ENCODE results near the gene RERE.

Gene RERE

DNA sequence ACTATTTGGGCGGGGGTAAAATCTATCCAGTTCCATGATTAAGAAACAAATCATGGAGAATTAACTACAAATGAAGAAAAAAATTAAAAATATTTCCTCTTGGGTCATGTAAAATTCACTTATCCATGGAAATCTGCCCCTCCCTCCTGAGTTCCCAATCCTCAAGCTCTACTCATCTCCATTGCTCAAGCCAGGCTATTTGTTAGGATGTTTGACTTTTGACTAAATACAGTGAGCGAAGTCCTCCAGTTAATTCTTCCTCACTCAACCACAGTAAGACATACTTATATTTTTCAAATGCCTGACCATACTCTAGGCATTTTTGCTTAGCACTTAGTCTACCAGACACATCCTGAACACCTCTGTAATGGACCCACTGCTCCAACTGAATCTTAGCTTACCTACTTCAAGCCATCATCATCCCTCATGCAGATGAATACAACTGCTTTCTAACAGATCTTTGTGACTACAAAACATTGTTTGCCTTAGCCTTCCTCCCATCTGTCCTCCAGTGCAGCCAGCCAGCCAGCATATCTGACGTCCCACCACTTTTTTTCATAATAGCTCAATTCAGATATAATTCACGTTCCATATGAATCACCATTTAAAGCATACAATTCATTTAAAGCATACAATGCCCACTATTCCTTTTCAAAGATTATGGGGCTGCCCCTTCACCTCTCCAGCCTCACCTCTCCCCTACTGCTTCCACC, 154.2 kb downstream of the RERE start:
- peaks cover 0 to 2% of the 10 kb centered on the region in 2 donors for H3K4me1 Mint-ChIP-seq (ENCODE audit: low read depth in 2 of 2)
- H3K9me3 Mint-ChIP-seq = no peaks in the 10 kb centered on the region
- DNase-seq = no peak
- H3K27ac Mint-ChIP-seq = no peak overlapping the region
- ATAC-seq (replicated peaks) = no peak
- no peak overlapping the region for H3K4me3 Mint-ChIP-seq
- no peaks in the 10 kb centered on the region for H3K36me3 Mint-ChIP-seq (ENCODE audit: insufficient read depth)
- no peaks in the 10 kb centered on the region for H3K27me3 Mint-ChIP-seq

DNA sequence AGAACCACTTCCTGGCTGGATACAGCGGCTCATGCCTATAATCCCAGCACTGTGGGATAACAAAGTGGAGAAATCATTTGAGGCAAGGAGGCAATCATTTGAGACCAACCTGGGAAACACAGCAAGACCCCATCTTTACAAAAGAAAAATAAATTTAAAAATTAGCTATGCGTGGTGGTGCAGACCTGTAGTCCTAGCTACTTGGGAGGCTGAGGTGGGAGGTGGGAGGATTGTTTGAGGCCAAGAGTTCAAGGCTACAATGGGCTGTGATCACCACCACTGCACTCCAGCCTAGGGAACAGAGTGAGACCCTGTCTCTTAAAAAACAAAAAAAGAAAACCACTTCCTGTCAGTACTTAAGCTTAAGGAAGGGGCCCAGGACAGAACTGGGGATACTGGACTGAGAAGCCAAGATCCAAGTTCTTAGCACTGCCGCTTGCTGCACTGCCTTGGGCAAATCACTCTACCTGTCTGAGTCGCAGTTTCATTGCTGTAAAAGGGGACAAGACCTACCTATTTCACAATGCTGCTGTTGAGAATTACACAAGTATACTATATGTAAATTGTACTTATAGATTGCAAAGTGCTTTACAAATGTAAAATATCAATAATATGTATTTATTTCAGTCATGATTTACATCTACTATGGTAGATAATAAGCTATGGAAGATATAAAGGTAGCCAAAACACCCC, 154.9 kb downstream of the RERE start:
- DNase-seq (no peak), ATAC-seq (replicated peaks) (no peak)
- Mint-ChIP-seq H3K9me3 (no peaks in the 10 kb centered on the region), H3K4me1 (ENCODE audit: low read depth in 2 of 2) (peaks cover 0 to 2% of the 10 kb centered on the region in 2 donors), H3K36me3 (ENCODE audit: insufficient read depth) (no peaks in the 10 kb centered on the region), H3K4me3 (no peak overlapping the region), H3K27ac (no peak overlapping the region), H3K27me3 (no peaks in the 10 kb centered on the region)

GRCh38 chr1:8661185-8662110, 156.0 kb downstream of the RERE start:
- Mint-ChIP-seq H3K4me1 (ENCODE audit: low read depth in 2 of 2) (peaks cover 0 to 2% of the 10 kb centered on the region in 2 donors), H3K36me3 (ENCODE audit: insufficient read depth) (no peaks in the 10 kb centered on the region), H3K9me3 (no peaks in the 10 kb centered on the region), H3K4me3 (no peak overlapping the region), H3K27me3 (no peaks in the 10 kb centered on the region), H3K27ac (no peak overlapping the region)
- ATAC-seq (replicated peaks) (no peak), DNase-seq (no peak)

DNA sequence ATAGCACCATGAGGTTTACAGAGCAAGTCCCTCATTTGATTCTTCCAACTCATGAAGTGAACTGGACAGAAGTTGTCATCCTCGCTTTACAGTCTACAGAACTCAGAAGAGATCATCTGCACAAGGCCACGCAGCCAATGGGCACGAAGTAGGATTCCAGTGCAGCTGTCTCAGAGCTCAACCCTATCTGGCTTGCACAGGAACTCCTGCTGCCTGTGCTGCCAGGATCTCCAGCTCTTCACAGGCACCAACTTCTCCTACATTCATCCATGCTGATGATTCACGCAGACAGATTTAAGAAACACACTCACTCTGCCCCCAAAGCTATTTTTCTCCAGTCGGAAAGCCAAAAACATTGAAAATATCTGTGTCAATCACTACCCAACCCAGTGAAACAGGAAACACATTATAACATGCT, 157.0 kb downstream of the RERE start:
- Mint-ChIP-seq H3K9me3 (no peaks in the 10 kb centered on the region), H3K27ac (no peak overlapping the region), H3K4me1 (ENCODE audit: low read depth in 2 of 2) (peaks cover 0 to 2% of the 10 kb centered on the region in 2 donors), H3K27me3 (no peaks in the 10 kb centered on the region), H3K36me3 (ENCODE audit: insufficient read depth) (no peaks in the 10 kb centered on the region), H3K4me3 (no peak overlapping the region)
- ATAC-seq (replicated peaks) = no peak
- no peak for DNase-seq

DNA sequence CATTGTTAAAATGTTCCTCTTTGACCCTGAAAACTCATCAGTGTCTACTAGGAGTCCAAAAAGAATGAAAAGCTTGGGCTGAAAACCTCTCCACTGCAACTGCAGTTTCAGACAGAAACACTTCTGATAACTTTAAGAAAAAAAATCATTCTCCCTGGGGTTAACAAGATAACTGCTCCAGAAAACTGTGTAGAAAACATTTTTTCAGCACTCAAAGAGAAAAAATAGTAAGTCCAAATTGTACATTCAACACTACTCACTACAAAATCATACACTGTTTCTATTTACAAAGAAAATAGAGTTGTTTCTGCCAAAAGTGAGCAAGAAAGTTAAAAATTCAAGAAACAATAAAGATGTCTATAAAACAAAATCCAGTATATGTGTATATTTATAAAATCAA, 157.8 kb downstream of the RERE start:
- H3K4me1 Mint-ChIP-seq (ENCODE audit: low read depth in 2 of 2) = peaks cover 0 to 2% of the 10 kb centered on the region in 2 donors
- no peaks in the 10 kb centered on the region for H3K27me3 Mint-ChIP-seq
- H3K36me3 Mint-ChIP-seq (ENCODE audit: insufficient read depth) = peaks cover under 1% of the 10 kb centered on the region
- H3K9me3 Mint-ChIP-seq = no peaks in the 10 kb centered on the region
- H3K4me3 Mint-ChIP-seq = no peak overlapping the region
- H3K27ac Mint-ChIP-seq = no peak overlapping the region
- ATAC-seq (replicated peaks) = no peak
- no peak for DNase-seq

DNA sequence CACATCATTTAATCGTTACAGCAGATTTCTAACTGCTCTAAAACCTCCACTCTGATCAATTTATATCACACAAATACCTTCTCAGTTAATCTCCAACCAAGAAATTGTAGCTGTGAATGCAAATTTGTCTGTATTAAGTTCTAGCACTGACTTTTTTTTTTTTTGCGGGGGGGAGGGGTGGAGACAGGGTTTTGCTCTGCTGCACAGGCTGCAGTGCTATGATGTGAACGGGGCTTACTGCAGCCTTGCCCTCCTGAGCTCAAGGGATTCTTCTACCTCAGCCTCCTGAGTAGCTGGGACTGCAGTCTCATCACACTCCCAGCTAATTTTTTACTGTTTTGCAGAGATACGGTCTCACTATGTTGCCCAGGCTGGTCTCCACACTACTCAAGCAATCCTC, 163.6 kb downstream of the RERE start:
- H3K36me3 Mint-ChIP-seq (ENCODE audit: insufficient read depth) = peaks cover 9% of the 10 kb centered on the region

GRCh38 chr1:8652467-8653046, 164.9 kb downstream of the RERE start:
- Mint-ChIP-seq H3K4me1 (ENCODE audit: low read depth in 2 of 2) (peaks cover 13 to 21% of the 10 kb centered on the region in 2 donors), H3K36me3 (ENCODE audit: insufficient read depth) (peaks cover 9% of the 10 kb centered on the region), H3K27me3 (no peaks in the 10 kb centered on the region), H3K9me3 (no peaks in the 10 kb centered on the region), H3K27ac (peak overlapping the region; percentile 49 to 94), H3K4me3 (peak overlapping the region in 1 of 2 donors; percentile 50)
- peak; percentile 77 for ATAC-seq (replicated peaks)
- no peak for DNase-seq

More for the DNA sequence above, 163.6 kb downstream of the RERE start:
- ATAC-seq (replicated peaks) (no peak), DNase-seq (no peak)
- Mint-ChIP-seq H3K27me3 (no peaks in the 10 kb centered on the region), H3K9me3 (no peaks in the 10 kb centered on the region), H3K4me3 (no peak overlapping the region), H3K4me1 (ENCODE audit: low read depth in 2 of 2) (peaks cover 13 to 21% of the 10 kb centered on the region in 2 donors), H3K27ac (peak overlapping the region in 1 of 2 donors; percentile 3)

GRCh38 chr1:8651962-8652361, 165.5 kb downstream of the RERE start:
- H3K36me3 Mint-ChIP-seq (ENCODE audit: insufficient read depth) = peaks cover 9% of the 10 kb centered on the region
- peak overlapping the region; percentile 49 to 94 for H3K27ac Mint-ChIP-seq
- H3K9me3 Mint-ChIP-seq = no peaks in the 10 kb centered on the region
- no peaks in the 10 kb centered on the region for H3K27me3 Mint-ChIP-seq
- ATAC-seq (replicated peaks) = no peak
- DNase-seq = no peak
- peak overlapping the region in 1 of 2 donors; percentile 50 for H3K4me3 Mint-ChIP-seq
- peaks cover 13 to 21% of the 10 kb centered on the region in 2 donors for H3K4me1 Mint-ChIP-seq (ENCODE audit: low read depth in 2 of 2)

DNA sequence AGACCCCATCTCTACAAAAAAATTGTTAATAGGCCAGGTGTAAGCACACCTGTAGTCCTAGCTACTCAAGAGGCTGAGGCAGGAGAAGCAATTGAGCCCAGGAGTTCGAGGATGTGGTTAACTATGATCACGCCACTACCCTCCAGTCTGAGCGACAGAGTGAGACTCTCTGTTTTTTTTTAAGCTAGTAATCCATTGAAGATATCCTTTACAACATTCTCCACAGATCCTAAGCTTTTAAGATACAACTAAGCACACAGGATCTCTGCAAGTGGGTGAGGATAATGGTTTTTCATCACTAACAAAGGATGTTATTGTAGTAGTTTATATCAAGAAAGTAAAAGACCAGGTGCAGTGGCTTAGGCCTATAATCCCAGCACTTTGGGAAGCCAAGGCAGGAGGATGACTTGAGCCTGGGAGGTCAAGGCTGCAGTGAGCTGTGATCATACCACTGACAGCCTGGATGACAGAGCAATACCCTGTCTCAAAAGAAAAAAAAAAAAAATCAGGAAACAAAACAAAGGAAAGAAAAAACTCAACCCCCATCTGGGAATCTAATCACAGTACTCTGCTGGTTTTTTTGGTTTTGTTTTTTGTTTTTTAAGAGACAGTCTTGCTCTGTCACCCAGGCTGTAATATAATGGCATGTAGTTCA, 166.1 kb downstream of the RERE start:
- peak overlapping the region in 1 of 2 donors; percentile 43 for H3K4me3 Mint-ChIP-seq
- no peaks in the 10 kb centered on the region for H3K9me3 Mint-ChIP-seq
- no peaks in the 10 kb centered on the region for H3K27me3 Mint-ChIP-seq
- H3K4me1 Mint-ChIP-seq (ENCODE audit: low read depth in 2 of 2) = peaks cover 15 to 21% of the 10 kb centered on the region in 2 donors
- H3K27ac Mint-ChIP-seq = peak overlapping the region; percentile 49 to 94
- H3K36me3 Mint-ChIP-seq (ENCODE audit: insufficient read depth) = peaks cover 9% of the 10 kb centered on the region
- ATAC-seq (replicated peaks) (peak; percentile 58), DNase-seq (peak in 1 of 3 experiments; percentile 14)

DNA sequence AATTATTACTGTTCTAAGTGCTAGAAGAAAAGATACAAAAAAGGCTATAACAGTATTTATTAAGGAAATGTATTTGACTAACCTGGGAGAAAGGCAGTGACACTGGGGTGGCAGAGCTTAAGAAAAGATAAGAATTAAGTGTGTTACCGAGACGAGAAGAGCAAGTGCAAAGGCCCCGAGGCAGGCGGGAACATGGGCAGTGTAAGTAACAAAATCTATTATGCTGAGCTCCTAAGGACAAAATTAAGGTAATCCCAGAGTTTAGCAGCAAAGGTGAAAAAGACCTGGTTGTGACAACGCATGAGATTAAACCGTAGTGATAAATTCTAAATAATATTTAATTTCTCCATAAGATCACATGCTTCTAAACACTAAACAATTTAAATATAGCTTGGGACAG, 167.6 kb downstream of the RERE start:
- ATAC-seq (replicated peaks) (no peak), DNase-seq (no peak)
- peaks cover 15 to 21% of the 10 kb centered on the region in 2 donors for H3K4me1 Mint-ChIP-seq (ENCODE audit: low read depth in 2 of 2)
- H3K9me3 Mint-ChIP-seq = no peaks in the 10 kb centered on the region
- peaks cover 9% of the 10 kb centered on the region for H3K36me3 Mint-ChIP-seq (ENCODE audit: insufficient read depth)
- no peak overlapping the region for H3K4me3 Mint-ChIP-seq
- H3K27ac Mint-ChIP-seq = no peak overlapping the region
- no peaks in the 10 kb centered on the region for H3K27me3 Mint-ChIP-seq

DNA sequence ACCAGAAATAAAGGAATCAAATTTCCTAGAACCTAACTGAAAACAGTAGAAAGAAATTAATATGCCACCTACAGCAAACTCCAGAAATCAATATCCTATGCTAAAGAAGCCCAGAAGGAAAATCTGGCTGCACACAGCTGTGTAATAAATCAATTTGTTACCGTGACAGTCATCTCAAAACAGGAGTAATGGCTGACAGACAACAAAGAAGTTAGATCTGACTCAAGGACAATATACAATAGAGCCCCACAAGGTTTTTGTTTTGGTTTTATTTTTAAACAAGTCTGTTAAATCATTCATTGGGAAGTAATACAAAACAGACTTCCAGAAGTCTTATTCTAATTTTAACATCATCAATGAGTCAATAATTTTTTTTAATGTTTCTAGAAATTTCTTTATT, 168.4 kb downstream of the RERE start:
- no peak overlapping the region for H3K4me3 Mint-ChIP-seq
- no peaks in the 10 kb centered on the region for H3K27me3 Mint-ChIP-seq
- H3K4me1 Mint-ChIP-seq (ENCODE audit: low read depth in 2 of 2) = peaks cover 15 to 21% of the 10 kb centered on the region in 2 donors
- no peak overlapping the region for H3K27ac Mint-ChIP-seq
- ATAC-seq (replicated peaks) = no peak
- peaks cover 6% of the 10 kb centered on the region for H3K36me3 Mint-ChIP-seq (ENCODE audit: insufficient read depth)
- no peaks in the 10 kb centered on the region for H3K9me3 Mint-ChIP-seq
- DNase-seq = no peak

GRCh38 chr1:8646996-8647395, 170.4 kb downstream of the RERE start:
- no peaks in the 10 kb centered on the region for H3K9me3 Mint-ChIP-seq
- H3K36me3 Mint-ChIP-seq (ENCODE audit: insufficient read depth) = no peaks in the 10 kb centered on the region
- H3K27ac Mint-ChIP-seq = no peak overlapping the region
- no peaks in the 10 kb centered on the region for H3K27me3 Mint-ChIP-seq
- H3K4me1 Mint-ChIP-seq (ENCODE audit: low read depth in 2 of 2) = peaks cover 10 to 13% of the 10 kb centered on the region in 2 donors
- H3K4me3 Mint-ChIP-seq = no peak overlapping the region
- no peak for ATAC-seq (replicated peaks)
- no peak for DNase-seq

GRCh38 chr1:8646189-8646588, 171.3 kb downstream of the RERE start:
- no peak overlapping the region for H3K4me3 Mint-ChIP-seq
- DNase-seq = no peak
- H3K4me1 Mint-ChIP-seq (ENCODE audit: low read depth in 2 of 2) = peaks cover 5 to 7% of the 10 kb centered on the region in 2 donors
- no peaks in the 10 kb centered on the region for H3K36me3 Mint-ChIP-seq (ENCODE audit: insufficient read depth)
- no peak for ATAC-seq (replicated peaks)
- H3K9me3 Mint-ChIP-seq = no peaks in the 10 kb centered on the region
- H3K27me3 Mint-ChIP-seq = no peaks in the 10 kb centered on the region
- H3K27ac Mint-ChIP-seq = no peak overlapping the region

Measured in effector memory CD8-positive, alpha-beta T cell (primary cell).